ENCODE data around the gene PSMD9.
A peak's percentile ranks its signal among the peaks of the same experiment; 100 is the strongest.
"Not testable (repeated sequence)": the region's sequence is repeated elsewhere in the genome, so short reads cannot be mapped to it uniquely, and the experiment has no call there.

Gene PSMD9

DNA sequence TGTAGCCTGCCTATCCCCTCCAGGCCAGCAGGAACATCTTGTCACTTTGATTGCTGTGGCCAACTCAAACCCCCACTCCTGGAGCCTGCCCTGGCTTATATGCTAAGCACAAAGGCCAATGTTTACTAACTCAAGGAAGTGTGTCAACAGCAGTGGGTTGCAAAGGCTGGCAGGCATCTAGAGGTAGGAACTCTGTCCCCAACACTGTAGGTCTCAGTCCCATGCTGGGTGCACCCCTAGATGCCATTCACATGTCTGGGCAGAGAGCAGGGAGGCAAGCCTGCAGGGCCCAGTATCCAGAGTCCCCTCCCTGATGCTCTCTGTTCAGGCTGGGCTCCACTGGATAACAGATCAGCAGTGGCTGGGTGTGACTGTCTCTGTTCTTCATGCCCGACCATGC lies 28.3 kb upstream of the PSMD9 start:
- Mint-ChIP-seq H3K4me1 (ENCODE audit: low read depth in 2 of 2) (peaks cover 0 to 2% of the 10 kb centered on the region in 2 donors), H3K27ac (no peak overlapping the region), H3K9me3 (no peaks in the 10 kb centered on the region), H3K4me3 (no peak overlapping the region), H3K36me3 (ENCODE audit: insufficient read depth) (peaks cover 3% of the 10 kb centered on the region), H3K27me3 (peaks cover 0 to 10% of the 10 kb centered on the region in 2 donors)
- ATAC-seq (replicated peaks) (no peak), DNase-seq (no peak)

DNA sequence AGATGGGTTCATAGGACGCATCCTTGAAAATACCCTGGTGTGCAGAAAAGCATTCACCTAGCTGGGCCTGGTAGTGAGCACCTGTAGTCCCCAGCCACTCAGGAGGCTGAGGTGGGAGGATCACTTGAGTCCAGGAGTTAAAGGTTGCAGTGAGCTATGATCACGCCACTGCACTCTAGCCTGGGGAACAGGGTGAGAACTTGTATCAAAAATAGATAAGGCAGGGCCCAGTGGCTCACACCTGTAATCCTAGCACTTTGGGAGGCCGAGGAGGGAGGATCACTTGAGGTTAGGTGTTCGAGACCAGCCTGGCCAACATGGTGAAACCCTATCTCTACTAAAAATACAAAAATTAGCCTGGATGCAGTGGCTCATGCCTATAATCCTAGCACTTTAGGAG lies 27.9 kb upstream of the PSMD9 start:
- not testable (repeated sequence) for DNase-seq; H3K36me3 Mint-ChIP-seq (ENCODE audit: insufficient read depth); H3K4me1 Mint-ChIP-seq (ENCODE audit: low read depth in 2 of 2); ATAC-seq (replicated peaks); H3K27ac Mint-ChIP-seq; H3K9me3 Mint-ChIP-seq; H3K4me3 Mint-ChIP-seq; H3K27me3 Mint-ChIP-seq

DNA sequence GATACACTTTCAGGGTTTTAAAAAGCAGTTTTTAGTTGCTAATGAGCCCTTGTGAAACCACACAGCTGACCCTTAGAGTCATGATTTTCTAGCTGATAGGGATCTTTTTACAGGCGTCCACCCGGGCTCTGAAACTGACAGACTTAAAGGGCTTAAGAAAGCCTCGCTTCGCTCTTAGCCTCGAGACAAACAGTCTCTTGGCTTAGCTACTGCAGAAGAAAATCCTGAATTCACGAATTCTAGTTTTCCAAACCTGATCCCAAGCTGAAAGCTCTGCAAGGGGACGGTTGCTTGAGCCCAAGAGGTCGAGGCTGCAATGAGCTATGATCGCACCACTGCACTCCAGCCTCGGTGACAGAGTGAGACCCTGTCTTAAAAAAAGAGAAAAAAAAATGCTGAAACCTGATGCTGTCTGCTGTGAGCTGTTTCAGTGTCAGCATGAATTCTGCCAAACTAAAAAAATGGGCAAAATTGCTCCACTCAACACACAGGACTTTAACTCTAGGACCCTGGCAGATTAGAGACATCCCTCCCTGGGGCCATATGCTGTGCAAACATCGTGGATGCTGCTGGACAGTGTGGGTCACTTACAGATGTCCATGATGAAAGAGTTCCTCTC lies 26.8 kb upstream of the PSMD9 start:
- Mint-ChIP-seq H3K36me3 (ENCODE audit: insufficient read depth) (no peaks in the 10 kb centered on the region), H3K4me3 (no peak overlapping the region), H3K27ac (no peak overlapping the region), H3K27me3 (peaks cover 0 to 1% of the 10 kb centered on the region in 2 donors), H3K4me1 (ENCODE audit: low read depth in 2 of 2) (peaks cover 0 to under 1% of the 10 kb centered on the region in 2 donors), H3K9me3 (no peaks in the 10 kb centered on the region)
- DNase-seq (no peak), ATAC-seq (replicated peaks) (no peak)

DNA sequence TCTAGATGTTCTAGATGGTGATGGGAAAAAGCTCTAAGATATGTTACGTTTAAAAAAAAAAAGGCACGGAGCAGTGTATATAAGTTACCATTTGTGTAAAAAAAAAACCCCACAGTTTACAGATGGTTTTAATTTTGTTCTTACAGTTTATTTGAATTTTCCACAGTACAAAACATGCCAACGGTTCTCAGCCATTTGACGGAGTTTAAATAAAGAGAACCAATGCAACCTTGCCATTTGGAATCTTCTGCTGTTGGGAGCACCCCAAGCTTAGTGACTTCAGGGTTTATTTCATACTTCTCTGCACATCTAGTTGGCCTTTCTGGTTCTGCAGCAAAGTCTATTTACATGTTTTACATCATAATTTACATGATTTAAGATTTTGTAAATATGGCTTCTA lies 22.3 kb upstream of the PSMD9 start:
- Mint-ChIP-seq H3K36me3 (ENCODE audit: insufficient read depth) (no peaks in the 10 kb centered on the region), H3K27me3 (no peaks in the 10 kb centered on the region), H3K4me3 (no peak overlapping the region), H3K4me1 (ENCODE audit: low read depth in 2 of 2) (no peaks in the 10 kb centered on the region), H3K9me3 (no peaks in the 10 kb centered on the region), H3K27ac (no peak overlapping the region)
- DNase-seq = no peak
- ATAC-seq (replicated peaks) = no peak

DNA sequence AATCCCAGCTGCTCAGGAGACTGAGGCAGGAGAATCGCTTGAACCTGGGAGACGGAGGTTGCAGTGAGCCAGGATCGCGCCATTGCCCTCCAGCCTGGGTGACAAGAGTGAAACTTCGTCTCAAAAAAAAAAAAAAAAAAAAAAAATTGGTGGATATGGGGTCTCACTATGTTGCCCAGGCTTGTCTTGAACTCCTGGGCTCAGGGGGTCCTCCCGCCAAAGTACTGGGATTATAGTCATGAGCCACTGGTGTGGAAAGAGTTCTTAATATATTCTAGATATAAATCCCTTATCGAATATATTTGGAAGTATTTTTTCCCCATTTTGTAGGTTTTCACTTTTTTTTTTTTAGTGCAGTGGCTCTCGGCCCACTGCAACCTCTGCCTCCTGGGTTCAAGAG lies 19.4 kb upstream of the PSMD9 start:
- not testable (repeated sequence) for H3K4me3 Mint-ChIP-seq; H3K36me3 Mint-ChIP-seq (ENCODE audit: insufficient read depth); H3K9me3 Mint-ChIP-seq; H3K27me3 Mint-ChIP-seq; ATAC-seq (replicated peaks); DNase-seq; H3K27ac Mint-ChIP-seq; H3K4me1 Mint-ChIP-seq (ENCODE audit: low read depth in 2 of 2)

DNA sequence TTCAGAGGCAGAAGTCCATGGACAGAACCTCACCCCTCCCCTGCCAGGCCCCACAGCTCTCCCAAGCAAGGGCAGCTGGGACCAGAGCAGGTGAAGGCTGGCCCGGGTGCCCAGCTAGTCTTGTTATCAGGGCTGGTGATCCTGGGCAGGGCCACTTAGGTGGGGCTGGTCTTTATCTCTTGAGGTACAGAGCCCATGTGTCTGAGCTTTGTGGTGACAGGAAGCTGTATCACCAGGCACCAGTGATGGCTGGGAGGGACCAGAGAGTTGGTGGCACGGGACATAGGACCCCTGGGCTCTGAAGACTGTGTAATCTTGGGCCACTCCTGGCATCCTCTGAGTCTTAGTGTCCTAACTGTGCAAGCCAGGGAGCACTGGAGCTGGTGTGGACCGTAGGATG lies 17.1 kb upstream of the PSMD9 start:
- Mint-ChIP-seq H3K9me3 (no peaks in the 10 kb centered on the region), H3K36me3 (ENCODE audit: insufficient read depth) (no peaks in the 10 kb centered on the region), H3K4me1 (ENCODE audit: low read depth in 2 of 2) (no peaks in the 10 kb centered on the region), H3K27me3 (no peaks in the 10 kb centered on the region), H3K4me3 (no peak overlapping the region), H3K27ac (no peak overlapping the region)
- DNase-seq (no peak), ATAC-seq (replicated peaks) (no peak)

DNA sequence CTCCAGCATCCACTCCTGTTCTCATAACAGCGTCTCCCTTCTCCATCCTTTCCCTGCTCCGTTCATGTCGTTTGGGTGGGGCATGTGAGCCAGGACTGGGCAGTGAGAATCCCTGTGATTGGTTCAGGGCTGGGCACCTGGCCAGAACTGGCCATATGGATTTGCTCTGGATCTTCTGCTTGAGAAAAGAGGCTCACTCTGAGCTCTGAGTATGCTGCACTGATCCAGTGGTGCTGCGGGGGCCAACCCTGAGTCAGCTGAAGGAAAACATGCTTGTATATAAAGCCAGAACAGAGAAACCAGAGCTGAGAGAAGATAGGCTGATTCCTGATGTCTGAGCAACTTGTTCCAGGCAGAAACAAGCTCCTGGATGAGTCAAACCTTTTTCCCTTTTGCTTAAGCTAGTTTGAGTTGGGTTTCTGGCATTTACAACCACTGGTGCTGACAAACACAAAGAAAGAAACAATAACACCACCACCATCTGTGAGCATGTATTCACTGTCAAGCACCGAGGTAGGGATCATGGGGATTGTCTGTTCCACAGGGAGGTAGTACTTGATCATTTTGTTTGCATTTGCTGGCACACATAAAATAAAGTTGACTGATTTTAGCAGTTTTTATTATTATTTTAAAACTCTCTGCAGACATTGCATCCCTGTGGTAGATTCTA lies 15.9 kb upstream of the PSMD9 start:
- Mint-ChIP-seq H3K27me3 (no peaks in the 10 kb centered on the region), H3K4me3 (no peak overlapping the region), H3K4me1 (ENCODE audit: low read depth in 2 of 2) (no peaks in the 10 kb centered on the region), H3K9me3 (no peaks in the 10 kb centered on the region), H3K27ac (no peak overlapping the region), H3K36me3 (ENCODE audit: insufficient read depth) (no peaks in the 10 kb centered on the region)
- DNase-seq = no peak
- ATAC-seq (replicated peaks) = no peak

DNA sequence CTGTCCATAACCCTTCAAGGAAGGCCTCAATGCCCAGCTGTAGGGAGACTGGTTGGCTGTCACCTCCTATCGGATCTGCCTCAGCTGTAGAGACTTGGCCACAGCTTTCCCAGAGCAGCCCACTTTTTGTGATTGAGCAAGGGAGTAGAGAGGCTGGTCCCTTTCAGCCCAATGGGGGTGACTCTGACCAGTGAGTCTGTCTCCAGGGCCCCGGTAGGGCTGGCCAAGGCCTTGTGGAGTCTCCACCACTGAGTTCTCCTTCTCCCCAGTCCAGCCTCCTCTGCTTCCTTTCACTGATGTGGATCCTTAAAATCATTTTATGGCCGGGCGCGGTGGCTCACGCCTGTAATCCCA lies 15.4 kb upstream of the PSMD9 start:
- Mint-ChIP-seq H3K4me3 (no peak overlapping the region), H3K36me3 (ENCODE audit: insufficient read depth) (no peaks in the 10 kb centered on the region), H3K9me3 (no peaks in the 10 kb centered on the region), H3K4me1 (ENCODE audit: low read depth in 2 of 2) (no peaks in the 10 kb centered on the region), H3K27ac (no peak overlapping the region), H3K27me3 (no peaks in the 10 kb centered on the region)
- ATAC-seq (replicated peaks) = no peak
- no peak for DNase-seq

DNA sequence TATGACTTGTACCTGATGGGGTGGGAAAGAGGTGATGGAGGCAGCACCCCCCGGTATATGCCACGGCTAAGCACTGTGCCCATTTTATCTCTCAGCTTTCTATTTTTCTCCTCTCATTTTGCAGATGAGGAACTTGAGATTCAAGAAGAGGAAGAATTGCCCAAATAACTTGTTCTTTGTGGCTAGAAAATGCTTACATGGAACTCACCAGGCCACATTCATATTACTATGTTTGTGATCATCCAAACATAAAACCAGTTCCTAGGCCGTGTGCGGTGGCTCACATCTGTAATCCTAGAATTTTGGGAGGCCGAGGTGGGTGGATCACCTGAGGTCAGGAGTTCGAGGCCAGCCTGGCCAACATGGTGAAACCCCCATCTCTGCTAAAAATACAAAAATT lies 14.5 kb upstream of the PSMD9 start:
- ATAC-seq (replicated peaks) (no peak), DNase-seq (no peak)
- Mint-ChIP-seq H3K4me1 (ENCODE audit: low read depth in 2 of 2) (no peaks in the 10 kb centered on the region), H3K27me3 (no peaks in the 10 kb centered on the region), H3K36me3 (ENCODE audit: insufficient read depth) (no peaks in the 10 kb centered on the region), H3K9me3 (no peaks in the 10 kb centered on the region), H3K4me3 (no peak overlapping the region), H3K27ac (no peak overlapping the region)

DNA sequence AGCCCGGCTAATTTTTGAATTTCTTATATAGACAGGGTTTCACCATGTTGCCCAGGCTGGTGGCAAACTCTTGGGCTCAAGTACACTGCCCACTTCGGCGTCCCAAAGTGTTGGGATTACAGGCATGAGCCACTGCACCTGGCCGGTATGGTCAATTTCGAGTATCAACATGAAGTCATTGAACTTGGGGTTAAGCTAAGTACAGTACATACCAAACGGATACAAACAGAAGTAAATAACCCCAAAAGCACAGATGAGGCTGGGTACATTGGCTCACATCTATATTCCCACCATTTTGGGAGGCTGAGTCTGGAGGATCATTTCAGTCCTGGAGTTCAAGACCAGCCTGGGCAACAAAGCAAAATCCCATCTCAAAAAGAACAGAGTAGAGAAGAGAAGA lies 13.0 kb upstream of the PSMD9 start:
- no peak for DNase-seq
- Mint-ChIP-seq H3K4me3 (no peak overlapping the region), H3K27me3 (no peaks in the 10 kb centered on the region), H3K4me1 (ENCODE audit: low read depth in 2 of 2) (no peaks in the 10 kb centered on the region), H3K36me3 (ENCODE audit: insufficient read depth) (no peaks in the 10 kb centered on the region), H3K9me3 (no peaks in the 10 kb centered on the region), H3K27ac (no peak overlapping the region)
- ATAC-seq (replicated peaks) = no peak

DNA sequence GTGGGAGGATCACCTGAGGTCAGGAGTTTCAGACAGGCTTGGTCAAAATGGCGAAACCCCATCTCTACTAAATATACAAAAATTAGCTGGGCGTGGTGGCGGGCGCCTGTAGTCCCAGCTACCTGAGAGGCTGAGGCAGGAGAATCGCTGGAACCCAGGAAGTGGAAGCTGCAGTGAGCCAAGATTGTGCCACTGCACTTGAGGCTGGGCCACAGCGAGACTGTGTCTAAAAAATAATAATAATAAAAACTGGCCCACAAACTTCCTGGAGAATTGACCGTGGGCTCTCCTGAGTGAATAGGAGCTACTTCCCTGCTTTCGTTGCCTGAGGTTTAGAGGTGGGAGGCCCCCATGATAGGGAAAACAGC lies 12.5 kb upstream of the PSMD9 start:
- not testable (repeated sequence) for ATAC-seq (replicated peaks); H3K27me3 Mint-ChIP-seq; H3K36me3 Mint-ChIP-seq (ENCODE audit: insufficient read depth); DNase-seq; H3K4me1 Mint-ChIP-seq (ENCODE audit: low read depth in 2 of 2); H3K27ac Mint-ChIP-seq; H3K9me3 Mint-ChIP-seq; H3K4me3 Mint-ChIP-seq

DNA sequence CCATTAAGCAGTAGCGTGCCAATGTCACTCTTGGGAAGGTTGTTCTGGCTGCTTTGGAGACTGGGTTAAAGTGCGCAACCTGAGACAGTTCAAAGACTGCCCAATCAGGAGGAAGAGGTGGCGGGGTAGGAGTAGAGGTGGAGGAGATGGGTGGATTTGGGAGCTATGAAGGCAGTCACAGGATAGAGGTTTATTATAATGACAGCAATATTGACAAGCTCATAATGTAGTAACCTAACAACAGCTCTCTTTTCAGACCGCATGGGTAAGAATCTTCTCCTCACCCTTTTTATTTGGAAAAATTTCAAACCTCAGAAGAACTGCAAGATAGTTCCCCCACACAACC lies 5.3 kb upstream of the PSMD9 start:
- DNase-seq (no peak), ATAC-seq (replicated peaks) (no peak)
- H3K27me3 Mint-ChIP-seq = no peaks in the 10 kb centered on the region
- H3K9me3 Mint-ChIP-seq = no peaks in the 10 kb centered on the region
- peaks cover 0 to 3% of the 10 kb centered on the region in 2 donors for H3K4me1 Mint-ChIP-seq (ENCODE audit: low read depth in 2 of 2)
- peaks cover under 1% of the 10 kb centered on the region for H3K36me3 Mint-ChIP-seq (ENCODE audit: insufficient read depth)
- no peak overlapping the region for H3K4me3 Mint-ChIP-seq
- no peak overlapping the region for H3K27ac Mint-ChIP-seq

DNA sequence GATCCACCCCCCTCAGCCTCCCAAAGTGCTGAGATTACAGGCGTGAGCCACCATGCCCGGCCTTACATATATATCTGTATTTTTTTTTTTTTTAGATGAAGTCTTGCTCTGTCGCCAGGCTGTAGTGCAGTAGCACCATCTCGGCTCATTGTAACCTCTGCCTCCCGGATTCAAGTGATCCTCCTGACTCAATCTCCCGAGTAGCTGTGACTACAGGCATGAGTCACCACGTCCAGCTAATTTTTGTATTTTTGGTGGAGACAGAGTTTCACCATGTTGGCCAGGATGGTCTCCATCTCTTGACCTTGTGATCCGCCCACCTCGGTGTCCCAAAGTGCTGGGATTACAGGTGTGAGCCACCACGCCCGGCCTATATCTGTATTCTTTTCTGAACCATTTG lies 3.5 kb upstream of the PSMD9 start:
- peaks cover 13% of the 10 kb centered on the region for H3K36me3 Mint-ChIP-seq (ENCODE audit: insufficient read depth)
- not testable (repeated sequence) for H3K27ac Mint-ChIP-seq; H3K9me3 Mint-ChIP-seq; DNase-seq; ATAC-seq (replicated peaks); H3K4me3 Mint-ChIP-seq; H3K27me3 Mint-ChIP-seq
- peaks cover 12 to 19% of the 10 kb centered on the region in 2 donors for H3K4me1 Mint-ChIP-seq (ENCODE audit: low read depth in 2 of 2)

DNA sequence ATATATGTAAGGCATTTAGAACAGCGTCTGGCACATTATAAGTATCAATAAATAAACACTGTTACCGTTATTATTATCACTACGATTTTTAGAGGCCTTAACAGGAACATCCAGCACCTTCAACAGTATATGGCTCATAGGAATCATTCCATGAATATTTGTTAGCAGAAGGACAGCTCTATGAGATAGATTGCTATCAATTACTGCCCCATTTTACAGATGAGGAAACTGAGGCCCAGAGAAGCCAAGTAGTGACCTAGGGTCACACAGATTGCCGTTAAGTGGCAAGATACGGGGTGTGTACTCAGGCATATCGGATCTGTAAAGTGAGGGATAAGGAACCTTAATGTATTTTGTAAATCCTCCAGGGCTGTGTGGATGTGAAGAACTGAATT lies 510 bp upstream of the PSMD9 start:
- Mint-ChIP-seq H3K36me3 (ENCODE audit: insufficient read depth) (peaks cover 27% of the 10 kb centered on the region), H3K4me1 (ENCODE audit: low read depth in 2 of 2) (peaks cover 16 to 23% of the 10 kb centered on the region in 2 donors), H3K27me3 (no peaks in the 10 kb centered on the region), H3K4me3 (peak overlapping the region; percentile 95 to 97), H3K9me3 (no peaks in the 10 kb centered on the region), H3K27ac (peak overlapping the region; percentile 97 to 98)
- ATAC-seq (replicated peaks) (no peak), DNase-seq (no peak)

DNA sequence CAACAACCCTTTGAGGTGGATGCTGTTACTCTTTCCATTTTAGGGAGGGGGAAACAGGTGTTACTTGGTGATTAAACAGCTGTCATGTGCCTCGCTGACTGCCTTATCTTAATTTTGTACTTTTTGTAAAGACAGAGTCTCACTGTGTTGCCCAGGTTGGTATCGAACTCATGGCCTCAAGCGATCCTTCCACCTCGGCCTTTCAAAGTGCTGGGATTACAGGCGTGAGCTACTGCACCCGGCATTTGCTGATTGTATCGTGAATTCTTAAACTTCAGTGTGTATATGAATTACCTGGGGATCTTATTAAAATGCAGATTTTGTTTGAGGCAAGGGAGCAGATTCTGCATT lies 659 bp downstream of the PSMD9 start:
- no peak for DNase-seq
- no peak for ATAC-seq (replicated peaks)
- Mint-ChIP-seq H3K9me3 (no peaks in the 10 kb centered on the region), H3K4me3 (peak overlapping the region; percentile 95 to 97), H3K27ac (peak overlapping the region; percentile 97 to 98), H3K4me1 (ENCODE audit: low read depth in 2 of 2) (peaks cover 24 to 33% of the 10 kb centered on the region in 2 donors), H3K27me3 (no peaks in the 10 kb centered on the region), H3K36me3 (ENCODE audit: insufficient read depth) (peaks cover 27% of the 10 kb centered on the region)

Data from effector memory CD8-positive, alpha-beta T cell (primary cell).